Stimulated activated naive CD4-positive, alpha-beta T cell treated with Interleukin-2 at 50 U/mL for 16 hours (primary cell): ENCODE results near the gene KRT74.

Experiments
- DNase-seq: peaks from one replicate; lab custom pipeline; 2025; lab: John Stamatoyannopoulos, UW

KRT74 gene

DNA sequence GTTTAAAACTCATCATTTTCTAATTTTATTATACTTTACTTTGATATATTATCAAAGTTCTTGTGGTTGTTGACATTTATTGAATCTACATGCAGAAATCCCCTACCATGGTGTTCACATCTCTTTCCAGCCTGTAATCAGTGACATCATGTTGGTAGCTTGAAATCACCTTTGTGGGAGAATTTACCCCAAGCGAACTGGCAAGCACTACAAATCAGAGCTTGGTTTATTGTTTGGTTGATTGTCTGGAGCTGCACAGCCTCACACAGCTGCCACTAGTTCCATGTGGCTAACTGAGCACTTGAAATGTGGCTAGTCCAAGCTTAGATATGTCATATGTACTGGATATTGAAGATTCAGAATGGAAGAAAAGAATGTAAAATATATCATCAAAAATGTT lies 38.1 kb downstream of the KRT74 start:
- DNase-seq, result no peak

DNA sequence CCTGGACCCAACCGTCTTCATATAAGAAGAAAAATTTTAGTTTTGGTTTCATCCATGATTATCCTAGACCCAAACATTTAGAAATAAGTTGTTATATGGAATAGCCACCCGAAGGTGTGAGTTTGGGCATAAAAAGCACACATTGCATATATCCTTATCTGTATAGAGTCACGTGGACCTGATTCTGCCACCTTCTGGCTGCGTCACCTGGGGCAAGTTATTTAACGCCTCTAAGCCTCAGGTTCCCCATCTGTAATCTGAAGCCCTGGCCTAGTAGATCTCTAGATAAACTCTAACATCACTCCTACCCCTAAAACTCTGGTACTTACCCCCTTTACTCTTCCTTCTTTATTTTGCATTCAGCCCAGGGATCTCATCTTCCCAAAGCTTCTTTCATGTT lies 39.2 kb downstream of the KRT74 start:
- DNase-seq, result no peak

DNA sequence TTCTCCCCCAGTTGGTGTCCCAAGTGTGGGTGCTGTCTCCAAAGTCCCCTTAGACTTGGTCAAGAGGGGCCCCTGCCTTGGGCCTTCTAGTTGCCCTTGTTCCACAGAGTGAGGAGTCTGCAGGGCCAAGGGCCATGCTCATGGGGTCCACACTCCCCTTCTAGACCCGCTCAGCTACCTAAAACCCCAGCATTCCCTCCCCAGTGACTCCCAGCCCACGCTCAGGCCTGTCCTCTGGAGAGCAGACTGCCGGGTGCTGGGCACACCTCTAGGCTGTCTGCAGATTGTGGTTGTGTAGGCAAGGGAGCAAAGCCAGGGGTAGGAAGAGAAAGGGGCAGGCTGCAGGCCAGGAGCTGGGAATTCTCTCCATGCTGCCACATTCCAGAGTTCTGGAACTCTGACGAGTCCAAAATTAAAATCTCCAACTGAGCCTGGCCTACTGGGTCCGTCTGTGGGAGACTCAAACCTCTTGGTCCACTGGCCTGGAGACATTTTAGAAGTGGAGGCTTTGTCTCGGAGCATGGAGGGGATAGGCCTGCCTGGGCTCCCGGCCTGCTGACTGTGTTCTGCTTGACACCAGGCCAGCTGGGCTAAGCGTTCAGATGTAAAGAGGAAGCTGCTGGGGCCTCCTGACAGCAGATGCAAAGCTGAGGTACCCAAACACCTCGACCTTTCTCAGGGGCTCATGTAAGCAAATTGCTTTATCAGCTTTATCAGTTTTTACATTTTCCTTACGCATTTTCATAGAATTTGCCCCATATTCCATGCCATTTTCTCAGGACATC lies 39.8 kb downstream of the KRT74 start:
- no peak for DNase-seq

GRCh38 chr12:52532636-52533035 lies 41.0 kb downstream of the KRT74 start:
- no peak for DNase-seq

GRCh38 chr12:52531566-52532300 lies 41.9 kb downstream of the KRT74 start:
- DNase-seq, result no peak

DNA sequence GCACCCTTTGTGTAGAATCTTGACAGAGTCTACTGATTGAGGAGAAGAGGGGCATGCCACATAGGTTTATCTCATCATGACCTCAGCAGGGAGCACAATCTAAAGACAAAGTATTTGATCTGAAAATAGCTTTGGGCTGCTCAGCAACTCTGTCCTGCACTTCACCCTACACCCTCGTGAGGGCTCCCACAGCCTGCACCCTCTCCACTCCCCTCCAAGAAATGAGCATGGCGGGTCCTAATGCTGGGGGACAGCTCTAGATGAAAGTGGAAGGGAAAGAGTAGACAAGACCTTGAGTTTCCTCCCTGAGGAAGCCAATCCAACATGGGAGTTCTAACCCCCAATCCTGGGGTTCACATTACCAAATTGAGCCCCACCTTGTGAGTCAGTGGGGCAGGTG lies 42.7 kb downstream of the KRT74 start:
- DNase-seq, result no peak

- no peak for DNase-seq
Measured at GRCh38 chr12:52530366-52530765, 43.3 kb downstream of the KRT74 start.

DNA sequence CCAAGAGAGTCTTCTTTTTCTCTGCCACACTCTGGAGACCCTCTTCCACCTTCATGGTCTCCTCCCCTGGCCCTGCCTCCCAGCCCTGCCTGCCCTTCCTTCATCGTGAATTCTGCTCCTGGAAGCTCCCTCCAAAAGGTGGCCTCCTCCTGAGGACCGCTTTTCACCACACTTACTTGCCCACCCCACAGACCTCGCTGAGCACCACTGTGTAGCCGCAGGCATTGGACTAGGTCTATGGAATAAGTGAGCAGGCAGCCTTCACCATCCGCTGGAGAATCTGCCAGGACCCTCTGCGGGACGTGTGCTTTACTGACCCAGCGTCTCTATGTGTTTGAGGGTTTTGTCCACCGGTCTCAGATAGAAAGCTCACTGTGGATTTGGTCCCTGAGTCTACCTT lies 43.8 kb downstream of the KRT74 start:
- DNase-seq, result no peak

GRCh38 chr12:52529417-52529816 lies 44.2 kb downstream of the KRT74 start:
- DNase-seq, result no peak

- DNase-seq, result no peak
Measured at GRCh38 chr12:52528641-52529143, 45.0 kb downstream of the KRT74 start.

DNA sequence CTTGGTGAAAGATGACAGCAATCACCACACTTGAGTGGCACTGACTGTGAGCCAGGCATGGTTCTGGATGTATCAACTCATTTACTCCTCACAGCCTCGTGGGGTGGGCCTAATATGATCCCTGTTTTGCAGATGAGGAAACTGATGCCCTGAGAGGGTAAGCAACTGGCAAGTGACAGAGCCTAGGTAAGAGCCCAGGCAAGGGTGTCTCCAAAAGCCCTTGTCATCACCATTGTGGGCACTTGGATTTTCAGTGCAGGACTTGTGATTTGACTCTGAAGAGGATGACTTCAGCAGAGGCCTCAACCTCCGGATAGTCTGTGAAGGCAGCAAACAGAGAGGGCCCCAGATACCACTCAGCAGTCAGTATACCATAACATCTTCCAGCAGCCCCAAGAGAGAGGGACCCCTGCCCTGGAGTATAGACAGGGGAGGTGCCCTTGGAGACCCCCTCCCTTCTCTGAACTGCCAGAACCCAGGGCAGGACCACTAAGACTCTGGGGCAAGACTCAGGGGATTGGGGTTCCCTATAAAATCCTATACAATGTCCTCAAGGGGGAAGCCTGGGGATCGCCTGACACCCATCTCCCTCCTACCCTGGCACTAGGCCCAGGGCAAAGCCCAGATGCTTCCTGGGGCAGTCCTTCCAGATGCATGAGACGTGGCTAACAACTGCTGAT lies 46.4 kb downstream of the KRT74 start:
- DNase-seq, result no peak

GRCh38 chr12:52526511-52526951 lies 47.1 kb downstream of the KRT74 start:
- no peak for DNase-seq

GRCh38 chr12:52525661-52526499 lies 47.8 kb downstream of the KRT74 start:
- no peak for DNase-seq

- no peak for DNase-seq
Measured at GRCh38 chr12:52524898-52525591, 48.6 kb downstream of the KRT74 start.

- DNase-seq, result no peak
Measured at GRCh38 chr12:52524241-52524897, 49.3 kb downstream of the KRT74 start.

- DNase-seq, result no peak
Measured at GRCh38 chr12:52523824-52524223, 49.8 kb downstream of the KRT74 start.

DNA sequence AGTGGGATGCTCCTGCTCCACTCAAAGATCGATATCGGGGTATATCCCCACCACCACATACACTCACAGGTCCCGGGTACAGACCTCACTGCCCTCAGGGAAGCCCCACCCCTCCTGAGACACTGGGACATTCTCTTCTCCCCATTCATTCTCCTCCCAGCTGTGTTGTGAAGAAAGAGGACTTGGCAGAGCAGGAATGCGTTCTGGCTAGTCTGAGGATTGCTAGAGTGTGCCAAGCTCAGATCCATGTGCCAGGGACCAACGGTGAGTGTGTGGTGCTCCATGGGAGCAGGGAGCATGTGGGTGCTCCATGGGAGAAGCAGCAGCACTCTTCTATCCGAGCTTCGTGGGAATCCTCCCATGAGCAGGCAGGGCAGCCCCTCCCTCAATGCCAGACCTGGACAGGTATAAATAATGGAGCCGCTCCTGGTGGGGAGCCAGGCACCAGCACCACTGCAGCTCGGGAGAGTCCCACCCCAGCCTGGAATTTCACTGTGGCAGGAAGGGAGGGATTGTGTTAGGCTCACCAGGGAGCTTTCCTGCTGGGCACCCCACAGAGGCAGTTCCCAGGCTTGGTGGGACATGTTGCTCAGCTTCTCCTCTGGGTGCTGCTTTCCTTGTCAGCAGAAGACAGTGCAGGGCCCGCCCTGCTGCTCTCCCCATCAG lies 51.2 kb downstream of the KRT74 start:
- DNase-seq, result no peak

DNA sequence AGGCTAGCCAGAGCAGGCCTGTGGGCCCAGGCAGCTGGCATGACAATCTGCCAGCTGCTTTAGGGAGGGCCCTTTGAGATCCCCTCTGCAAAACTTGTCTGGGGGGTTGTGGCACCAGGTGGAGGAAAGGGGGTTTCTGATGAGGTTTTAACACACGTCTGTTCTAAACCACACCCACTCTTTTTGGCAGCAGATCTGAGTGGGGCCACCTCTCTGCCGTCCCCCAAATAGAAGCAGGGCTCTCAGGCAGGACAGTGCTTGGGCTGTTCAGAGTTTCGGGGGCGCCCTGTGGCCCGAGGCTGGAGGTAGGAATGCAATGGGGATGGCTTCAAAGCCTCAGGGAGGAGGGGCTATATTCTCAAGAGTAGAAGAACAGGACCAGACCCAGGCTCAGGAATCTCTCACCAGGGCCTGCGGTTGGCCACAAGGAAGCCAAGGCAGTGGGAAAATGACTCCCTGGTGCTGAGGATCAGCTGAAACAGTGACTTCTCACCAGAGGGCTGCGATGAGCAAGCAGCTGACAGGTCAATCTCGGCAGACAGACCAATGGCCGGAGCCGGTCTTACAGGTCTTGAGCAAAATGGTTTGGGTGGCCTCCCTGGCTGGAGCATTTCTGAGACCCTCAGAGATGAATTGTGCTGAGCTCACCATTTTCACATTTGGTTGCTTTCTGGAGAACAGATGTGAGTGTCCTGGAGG lies 51.9 kb downstream of the KRT74 start:
- DNase-seq, result no peak

DNA sequence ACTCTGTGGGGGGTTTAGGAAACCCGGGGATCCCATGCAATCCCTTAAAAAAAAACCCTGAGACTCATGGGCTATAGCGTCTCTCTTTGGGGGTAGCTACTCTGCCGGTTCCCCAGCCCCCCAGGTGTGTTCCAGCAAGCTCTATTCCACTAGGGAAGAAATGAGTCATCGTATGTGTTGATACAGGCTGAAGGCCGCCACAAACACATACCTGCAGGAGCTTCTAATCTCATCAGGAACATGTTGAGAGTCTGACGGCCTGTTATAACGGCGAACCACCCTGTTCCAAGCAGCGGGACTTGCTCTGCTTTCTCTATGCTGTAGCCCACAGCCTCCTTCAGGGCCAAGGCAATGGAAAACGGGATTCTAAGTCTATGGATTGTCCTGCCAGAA lies 52.5 kb downstream of the KRT74 start:
- DNase-seq, result no peak
